Fibroblast of villous mesenchyme (primary cell): ENCODE measurements around the gene C5AR1. TPM values are rescaled to one million over a fixed set of nuclear protein-coding genes. Genes with fewer than 3 reads are reported as not detected.
"Not testable (repeated sequence)": the region's sequence is repeated elsewhere in the genome, so short reads cannot be mapped to it uniquely, and the experiment has no call there.

ENCODE experiments used
- DNase-seq: peaks from one replicate; pipeline ENCODE4 v3.0.0-alpha.2; 2010; ENCODE audit warnings: low read depth
- H3K4me3 ChIP-seq: 2 replicates; pipeline ENCODE4 v1.5.1; 2011; ENCODE audit warnings: low read depth, mild to moderate bottlenecking, low read length
- CTCF ChIP-seq: IDR thresholded peaks from 2 replicates; pipeline ENCODE4 v1.5.1; 2012; ENCODE audit warnings: low read depth, mild to moderate bottlenecking, low read length; ENCODE audit not compliant: insufficient read depth
- total RNA-seq: library from RNA; depleted of rRNA; stranded (reverse); fragments of >200 nt; gene quantifications from 2 replicates; pipeline ENCODE4 v1.2.3, GENCODE V29; 2012

The C5AR1 gene
- total RNA-seq, 1 donor: 0.43 TPM

GRCh38 chr19:47331931-47332547, 22.4 kb downstream of the C5AR1 start, which contains the start of gene C5AR2:
Gene C5AR2, plus strand, starts transcription at chr19:47332175. Its CDS starts 8,625 bp downstream, at chr19:47340800.
- DNase-seq: no peak
- no peak within 1 kb of the TSS for H3K4me3 ChIP-seq
- TF ChIP-seq CTCF: no peak

- DNase-seq, H3K4me3 ChIP-seq: not testable (repeated sequence)
Observed at GRCh38 chr19:47336765-47337718, 27.4 kb downstream of the C5AR1 start.

- H3K4me3 ChIP-seq: no peak overlapping the region
- DNase-seq: no peak
- no peak for TF ChIP-seq CTCF
Observed at GRCh38 chr19:47339196-47339880, 29.7 kb downstream of the C5AR1 start.

- no peak for DNase-seq
- no peak for TF ChIP-seq CTCF
- H3K4me3 ChIP-seq: no peak overlapping the region
Observed at GRCh38 chr19:47340477-47341208, 31.0 kb downstream of the C5AR1 start.

- no peak for DNase-seq
- TF ChIP-seq CTCF: no peak
- H3K4me3 ChIP-seq: no peak overlapping the region
Observed at GRCh38 chr19:47341734-47342133, 32.1 kb downstream of the C5AR1 start.

- no peak overlapping the region for H3K4me3 ChIP-seq
- DNase-seq: no peak
- TF ChIP-seq CTCF: no peak
Observed at GRCh38 chr19:47343194-47343802, 33.6 kb downstream of the C5AR1 start.
